Bronchial epithelial cell (primary cell): Measurements from ENCODE around the gene HLCS. TPM values are rescaled to one million over a fixed set of nuclear protein-coding genes. Genes with fewer than 3 reads are reported as not detected.

Experiments
- DNase-seq: peaks from one replicate; pipeline ENCODE4 v3.0.0-alpha.2; 2010; ENCODE audit warnings: low read depth
- FAIRE-seq: peaks from 2 replicates; lab custom pipeline; 2011; peaks lifted over from hg19 to GRCh38; lab: Jason Lieb, UNC
- H3K27me3 ChIP-seq: 2 replicates; pipeline ENCODE4 v1.5.1; 2011; ENCODE audit warnings: low read length; ENCODE audit not compliant: control insufficient read depth, insufficient read depth
- H3K36me3 ChIP-seq: 2 replicates; pipeline ENCODE4 v1.5.1; 2011; ENCODE audit warnings: low read length; ENCODE audit not compliant: control insufficient read depth, insufficient read depth
- H3K4me3 ChIP-seq: 2 replicates; pipeline ENCODE4 v1.5.1; 2011; ENCODE audit warnings: mild to moderate bottlenecking, low read depth, low read length, control low read depth
- CTCF ChIP-seq: IDR thresholded peaks from 2 replicates; pipeline ENCODE4 v1.5.1; 2011; ENCODE audit warnings: mild to moderate bottlenecking, moderate library complexity, low read length, control low read depth, inconsistent platforms; ENCODE audit not compliant: insufficient read depth, severe bottlenecking
- total RNA-seq: library from RNA; depleted of rRNA; stranded (reverse); fragments of >200 nt; gene quantifications from 2 replicates; pipeline ENCODE4 v1.2.1, GENCODE V29; 2014

The HLCS gene
- total RNA-seq, 1 donor from 2014 or later = 26.3 TPM

- H3K4me3 ChIP-seq = no peak overlapping the region
- DNase-seq = no peak
- H3K27me3 ChIP-seq = peaks cover 23% of the 10 kb centered on the region
- FAIRE-seq = peak; percentile 43
- TF ChIP-seq CTCF = no peak
- no peaks in the 10 kb centered on the region for H3K36me3 ChIP-seq
Observed at GRCh38 chr21:36732761-36733160, 233.7 kb downstream of the HLCS start.

- Histone ChIP-seq H3K36me3 (no peaks in the 10 kb centered on the region), H3K27me3 (peaks cover 23% of the 10 kb centered on the region), H3K4me3 (no peak overlapping the region)
- no peak for FAIRE-seq
- DNase-seq = no peak
- no peak for TF ChIP-seq CTCF
Observed at GRCh38 chr21:36732217-36732616, 234.3 kb downstream of the HLCS start.

GRCh38 chr21:36730291-36731281 lies 235.9 kb downstream of the HLCS start:
- DNase-seq (no peak), FAIRE-seq (no peak)
- H3K36me3 ChIP-seq = no peaks in the 10 kb centered on the region
- peaks cover 23% of the 10 kb centered on the region for H3K27me3 ChIP-seq
- H3K4me3 ChIP-seq = no peak overlapping the region
- TF ChIP-seq CTCF = no peak

GRCh38 chr21:36729310-36729970 lies 237.0 kb downstream of the HLCS start:
- Histone ChIP-seq H3K27me3 (peaks cover 23% of the 10 kb centered on the region), H3K36me3 (no peaks in the 10 kb centered on the region), H3K4me3 (no peak overlapping the region)
- FAIRE-seq (no peak), DNase-seq (no peak)
- TF ChIP-seq CTCF = no peak

- FAIRE-seq (no peak), DNase-seq (no peak)
- Histone ChIP-seq H3K27me3 (peaks cover 23% of the 10 kb centered on the region), H3K4me3 (no peak overlapping the region), H3K36me3 (no peaks in the 10 kb centered on the region)
- no peak for TF ChIP-seq CTCF
Observed at GRCh38 chr21:36728371-36729111, 237.9 kb downstream of the HLCS start.
